ENCODE results near the gene KCNAB2. TPM values are rescaled to one million over a fixed set of nuclear protein-coding genes. Genes with fewer than 3 reads are reported as not detected.

KCNAB2 gene
- total and polyA plus RNA-seq, 2 donors (not counting 1 experiment from before 2014, with no cell fraction given) = 90.7 to 143 TPM

DNA sequence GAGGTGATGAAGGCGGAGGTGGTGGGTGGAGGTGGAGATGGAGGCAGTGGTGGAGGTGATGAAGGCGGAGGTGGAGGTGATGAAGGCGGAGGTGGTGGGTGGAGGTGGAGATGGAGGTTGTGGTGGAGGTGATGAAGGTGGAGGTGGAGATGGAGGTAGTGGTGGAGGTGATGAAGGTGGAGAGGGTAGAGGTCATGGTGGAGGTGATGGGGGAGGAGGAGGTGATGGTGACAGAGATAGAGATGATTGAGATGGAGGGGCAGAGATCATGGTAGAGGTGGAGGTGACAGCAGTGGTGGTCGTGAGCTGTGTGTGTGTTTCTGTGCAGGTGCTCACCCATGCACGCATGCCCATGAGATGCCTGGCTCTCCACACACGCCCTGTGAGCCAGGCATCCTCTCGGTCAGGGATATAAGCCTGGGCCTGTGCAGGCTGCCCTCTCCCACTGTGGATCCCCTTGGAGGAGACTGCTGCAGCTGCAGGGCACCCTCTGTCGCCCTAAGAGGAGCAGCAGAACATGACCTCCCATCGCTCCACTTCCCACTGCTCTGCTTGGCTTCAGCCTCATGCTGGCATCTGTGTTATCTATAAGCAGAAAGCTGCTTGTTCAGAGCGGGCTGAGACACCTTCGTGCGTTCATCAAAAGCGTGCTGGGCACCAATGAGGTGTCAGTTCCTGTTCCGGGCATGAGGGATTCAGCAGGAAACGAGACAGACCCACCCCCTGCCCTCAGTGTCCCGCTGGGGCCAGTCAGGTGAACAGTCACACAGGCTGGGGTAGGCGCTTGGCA, 33.0 kb upstream of the KCNAB2 start:
- H3K27ac Mint-ChIP-seq = peak overlapping the region; percentile 37
- ChIA-PET POLR2A (interaction anchor here (1.9 kb wide), 1 partner anchor 13 kb away, joined by 4 read pairs; no protein-coding TSS in a partner anchor), CTCF (no interaction called here)
- DNase-seq = no peak
- peak; percentile 65 for ATAC-seq (ENCODE audit: low read depth)
- Histone ChIP-seq H3K4me2 (replicated peaks; ENCODE audit: low read depth, low read length, poor library complexity, severe bottlenecking) (no peak overlapping the region), H3K4me3 (ENCODE audit: control extremely low read depth in 1 of 5, extremely low read depth in 1 of 5, insufficient read depth in 1 of 5, low read depth in 2 of 5, low read length in 4 of 5) (no peak overlapping the region), H2AFZ (ENCODE audit: insufficient read depth, low read depth, low read length, poor library complexity, severe bottlenecking) (no peak overlapping the region), H3K9ac (ENCODE audit: low read length) (no peak overlapping the region), H4K20me1 (ENCODE audit: control insufficient read depth, insufficient read depth, low read length, poor library complexity, severe bottlenecking) (peaks cover 16% of the 10 kb centered on the region), H3K27me3 (replicated peaks in 1 of 4; ENCODE audit: control extremely low read depth in 1 of 4, control insufficient read depth in 3 of 4, insufficient read depth in 4 of 4, low read length in 3 of 4) (no peaks in the 10 kb centered on the region), H3K79me2 (ENCODE audit: control insufficient read depth, insufficient read depth, low read length) (no peaks in the 10 kb centered on the region), H3K36me3 (replicated peaks in 1 of 2; ENCODE audit: control extremely low read depth in 1 of 2, control insufficient read depth in 1 of 2, extremely low read depth in 1 of 2, insufficient read depth in 2 of 2, low read length in 1 of 2) (peaks cover 0 to 4% of the 10 kb centered on the region in 2 experiments), H3K9me3 (ENCODE audit: control extremely low read depth in 1 of 3, control insufficient read depth in 2 of 3, insufficient read depth in 1 of 3, low read length in 2 of 3) (no peaks in the 10 kb centered on the region), H3K4me1 (ENCODE audit: control insufficient read depth in 2 of 2, insufficient read depth in 2 of 2, low read length in 2 of 2) (peaks cover 6 to 7% of the 10 kb centered on the region in 2 donors), H3K27ac (ENCODE audit: low read length in 2 of 2) (no peak overlapping the region)
- intact Hi-C loops (cut with micrococcal nuclease) = no loop called here
- H3K9me3 Mint-ChIP-seq (ENCODE audit: insufficient read depth) = no peaks in the 10 kb centered on the region
- H3K4me1 Mint-ChIP-seq = peaks cover 22% of the 10 kb centered on the region
- 50% methylated on average over 16 of the region's 17 CpGs for WGBS (ENCODE audit: insufficient coverage)
- no peaks in the 10 kb centered on the region for H3K27me3 Mint-ChIP-seq
- H3K4me3 Mint-ChIP-seq = no peak overlapping the region
- TF ChIP-seq, protein P1, sequence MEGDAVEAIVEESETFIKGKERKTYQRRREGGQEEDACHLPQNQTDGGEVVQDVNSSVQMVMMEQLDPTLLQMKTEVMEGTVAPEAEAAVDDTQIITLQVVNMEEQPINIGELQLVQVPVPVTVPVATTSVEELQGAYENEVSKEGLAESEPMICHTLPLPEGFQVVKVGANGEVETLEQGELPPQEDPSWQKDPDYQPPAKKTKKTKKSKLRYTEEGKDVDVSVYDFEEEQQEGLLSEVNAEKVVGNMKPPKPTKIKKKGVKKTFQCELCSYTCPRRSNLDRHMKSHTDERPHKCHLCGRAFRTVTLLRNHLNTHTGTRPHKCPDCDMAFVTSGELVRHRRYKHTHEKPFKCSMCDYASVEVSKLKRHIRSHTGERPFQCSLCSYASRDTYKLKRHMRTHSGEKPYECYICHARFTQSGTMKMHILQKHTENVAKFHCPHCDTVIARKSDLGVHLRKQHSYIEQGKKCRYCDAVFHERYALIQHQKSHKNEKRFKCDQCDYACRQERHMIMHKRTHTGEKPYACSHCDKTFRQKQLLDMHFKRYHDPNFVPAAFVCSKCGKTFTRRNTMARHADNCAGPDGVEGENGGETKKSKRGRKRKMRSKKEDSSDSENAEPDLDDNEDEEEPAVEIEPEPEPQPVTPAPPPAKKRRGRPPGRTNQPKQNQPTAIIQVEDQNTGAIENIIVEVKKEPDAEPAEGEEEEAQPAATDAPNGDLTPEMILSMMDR (IDR thresholded peaks at IDR 0.05) = no peak
- TF ChIP-seq EZH2 (IDR thresholded peaks at IDR 0.05; ENCODE audit: borderline replicate concordance, insufficient read depth, low read depth, low read length, poor library complexity, severe bottlenecking) = no peak

DNA sequence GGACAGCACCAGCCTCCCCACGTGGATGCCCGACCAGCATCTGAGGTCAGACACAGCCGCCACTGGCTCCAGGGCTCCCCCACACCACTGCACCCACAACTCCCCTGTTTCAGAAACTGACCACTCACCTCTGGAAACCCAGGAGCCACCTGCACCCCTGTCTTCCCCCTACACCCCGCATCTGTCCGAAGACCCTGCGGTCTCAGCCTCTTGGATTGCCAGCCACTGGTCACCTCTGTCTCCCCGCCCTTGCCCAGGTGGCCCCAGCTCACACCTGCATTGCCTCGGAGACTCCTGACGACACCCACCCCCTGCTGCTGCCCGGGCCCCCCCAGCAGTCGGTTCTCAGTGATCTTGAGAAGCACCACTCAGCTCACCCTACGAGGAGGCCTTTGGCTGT, 32.2 kb upstream of the KCNAB2 start:
- intact Hi-C loops (cut with micrococcal nuclease) = no loop called here
- no peak for TF ChIP-seq EZH2 (IDR thresholded peaks at IDR 0.05; ENCODE audit: borderline replicate concordance, insufficient read depth, low read depth, low read length, poor library complexity, severe bottlenecking)
- TF ChIP-seq, protein P1 (IDR thresholded peaks at IDR 0.05) = no peak

More for the DNA sequence above, 32.2 kb upstream of the KCNAB2 start:
- no peak overlapping the region for H3K9ac ChIP-seq (ENCODE audit: low read length)
- no peaks in the 10 kb centered on the region for H3K9me3 Mint-ChIP-seq (ENCODE audit: insufficient read depth)
- H3K4me1 ChIP-seq (ENCODE audit: control insufficient read depth in 2 of 2, insufficient read depth in 2 of 2, low read length in 2 of 2) = peaks cover 6 to 7% of the 10 kb centered on the region in 2 donors
- H3K4me3 Mint-ChIP-seq = no peak overlapping the region
- no peak overlapping the region for H3K4me2 ChIP-seq (replicated peaks; ENCODE audit: low read depth, low read length, poor library complexity, severe bottlenecking)
- WGBS (ENCODE audit: insufficient coverage) = 95% methylated on average over 12 of the region's 12 CpGs
- H3K27me3 Mint-ChIP-seq = no peaks in the 10 kb centered on the region
- no peaks in the 10 kb centered on the region for H3K9me3 ChIP-seq (ENCODE audit: control extremely low read depth in 1 of 3, control insufficient read depth in 2 of 3, insufficient read depth in 1 of 3, low read length in 2 of 3)
- ChIA-PET CTCF (no interaction called here), POLR2A (interaction anchor here (1.9 kb wide), 1 partner anchor 12 kb away, joined by 4 read pairs; no protein-coding TSS in a partner anchor)
- peaks cover 16% of the 10 kb centered on the region for H4K20me1 ChIP-seq (ENCODE audit: control insufficient read depth, insufficient read depth, low read length, poor library complexity, severe bottlenecking)
- ATAC-seq (ENCODE audit: low read depth) (no peak), DNase-seq (no peak)
- no peaks in the 10 kb centered on the region for H3K27me3 ChIP-seq (replicated peaks in 1 of 4; ENCODE audit: control extremely low read depth in 1 of 4, control insufficient read depth in 3 of 4, insufficient read depth in 4 of 4, low read length in 3 of 4)
- no peak overlapping the region for H2AFZ ChIP-seq (ENCODE audit: insufficient read depth, low read depth, low read length, poor library complexity, severe bottlenecking)
- no peak overlapping the region for H3K27ac Mint-ChIP-seq
- H3K27ac ChIP-seq (ENCODE audit: low read length in 2 of 2) = no peak overlapping the region
- peaks cover 22% of the 10 kb centered on the region for H3K4me1 Mint-ChIP-seq
- H3K36me3 ChIP-seq (replicated peaks in 1 of 2; ENCODE audit: control extremely low read depth in 1 of 2, control insufficient read depth in 1 of 2, extremely low read depth in 1 of 2, insufficient read depth in 2 of 2, low read length in 1 of 2) = peaks cover 0 to 4% of the 10 kb centered on the region in 2 experiments
- H3K79me2 ChIP-seq (ENCODE audit: control insufficient read depth, insufficient read depth, low read length) = no peaks in the 10 kb centered on the region
- no peak overlapping the region for H3K4me3 ChIP-seq (ENCODE audit: control extremely low read depth in 1 of 5, extremely low read depth in 1 of 5, insufficient read depth in 1 of 5, low read depth in 2 of 5, low read length in 4 of 5)
